Inflammatory macrophage treated with lipopolysaccharide for 1 hour (primary cell): ENCODE measurements around the gene ADK.

Experiments
- DNase-seq, 2 donors: peaks; one replicate each; pipeline ENCODE4 v3.0.0-alpha.2; 2020 to 2022

Gene ADK

DNA sequence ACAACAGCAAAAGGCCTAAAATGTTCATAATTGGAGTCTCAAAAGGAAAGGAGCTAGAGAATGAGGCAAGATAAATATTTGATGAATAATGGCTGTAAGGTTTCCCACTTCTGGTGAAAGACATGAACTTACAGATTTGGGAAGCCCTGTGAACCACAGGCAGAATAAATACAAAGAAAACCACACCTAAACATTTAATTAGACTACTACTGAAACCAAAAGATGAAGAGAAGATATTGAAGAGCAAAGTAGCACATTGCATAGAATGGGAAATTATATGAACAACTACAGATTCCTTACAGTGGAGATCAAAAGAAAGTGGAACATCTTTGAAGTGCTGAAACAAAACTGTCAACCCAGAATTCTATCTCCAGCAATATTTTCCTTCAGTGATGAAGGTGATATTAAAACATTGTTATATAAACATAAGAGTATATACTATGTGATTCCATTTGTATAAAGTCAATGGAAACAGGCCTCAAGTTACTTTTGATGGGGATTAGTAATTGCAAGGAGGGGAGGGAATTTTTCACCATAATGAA, 484.0 kb downstream of the ADK start:
- no peak for DNase-seq

DNA sequence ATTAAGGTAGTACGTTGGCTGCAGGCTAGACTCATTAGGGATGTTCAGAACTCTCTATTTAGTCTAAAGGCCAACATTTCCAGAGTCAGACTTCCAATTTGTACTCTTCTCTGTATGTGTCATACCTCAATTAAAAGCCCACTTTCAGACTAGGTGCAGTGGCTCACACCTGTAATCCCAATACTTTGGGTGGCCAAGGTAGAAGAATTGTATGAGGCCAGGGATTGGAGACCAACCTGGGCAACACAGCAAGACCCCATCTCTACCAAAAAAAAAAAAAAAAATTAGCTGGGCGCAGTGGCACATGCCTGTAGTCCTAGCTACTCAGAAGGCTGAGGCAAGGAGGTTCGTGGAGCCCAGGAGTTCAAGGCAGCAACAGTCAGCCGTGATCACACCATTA, 484.6 kb downstream of the ADK start:
- DNase-seq, result no peak

DNA sequence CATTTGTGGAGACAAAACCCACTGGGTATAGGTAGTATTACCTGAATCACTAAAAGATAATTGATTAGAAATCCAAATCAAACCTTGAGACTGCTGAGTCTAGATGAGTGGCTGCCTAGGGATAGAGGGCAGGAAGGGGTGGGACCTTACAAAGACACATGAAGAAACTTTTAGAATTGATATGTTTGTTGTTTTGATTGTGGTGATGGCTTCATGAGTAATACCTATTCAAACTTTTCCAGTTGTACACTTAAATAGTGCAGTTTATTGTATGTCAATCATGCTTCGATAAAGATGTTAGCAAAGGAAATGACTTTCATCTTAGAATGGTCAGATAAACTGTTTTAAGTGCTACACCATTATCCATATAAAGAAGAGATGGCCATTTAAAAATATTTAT, 486.7 kb downstream of the ADK start:
- DNase-seq, result no peak

DNA sequence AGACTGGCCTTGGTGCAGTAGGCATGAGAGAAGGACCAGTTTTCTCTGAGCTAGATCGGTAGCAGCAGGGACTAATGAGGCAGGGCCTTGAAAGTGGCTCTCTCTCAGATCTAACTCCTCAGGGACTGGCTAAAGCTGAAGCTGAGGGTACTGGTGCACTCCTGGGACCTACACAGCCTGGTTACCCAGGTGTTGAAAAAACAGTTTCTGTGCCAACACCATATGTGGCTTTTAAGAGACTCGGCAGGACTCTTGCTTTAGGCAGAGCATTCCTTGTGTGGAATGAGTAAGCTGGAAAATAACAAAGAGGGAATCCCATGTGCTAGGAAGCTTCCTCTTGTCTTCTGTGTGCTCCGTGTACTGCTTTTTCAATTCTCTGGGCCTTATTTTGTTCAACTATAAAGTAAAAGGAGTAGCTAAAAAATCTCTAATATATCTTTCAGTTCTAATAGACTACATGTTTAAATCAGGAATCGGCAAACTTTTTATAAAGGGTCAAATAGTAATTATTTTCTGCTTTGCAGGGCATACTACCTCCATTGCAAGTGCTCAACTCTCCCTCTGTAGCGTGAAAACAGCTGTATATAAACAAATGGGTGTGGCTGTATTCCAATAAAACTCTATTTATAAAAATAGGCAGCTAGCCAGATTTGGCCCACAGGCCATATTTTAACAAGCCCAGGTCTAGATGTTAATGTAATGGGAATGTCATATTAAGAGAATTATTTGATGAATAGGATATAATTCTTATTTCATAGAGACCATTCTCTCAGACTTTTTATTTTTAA, 489.3 kb downstream of the ADK start:
- DNase-seq, result no peak

DNA sequence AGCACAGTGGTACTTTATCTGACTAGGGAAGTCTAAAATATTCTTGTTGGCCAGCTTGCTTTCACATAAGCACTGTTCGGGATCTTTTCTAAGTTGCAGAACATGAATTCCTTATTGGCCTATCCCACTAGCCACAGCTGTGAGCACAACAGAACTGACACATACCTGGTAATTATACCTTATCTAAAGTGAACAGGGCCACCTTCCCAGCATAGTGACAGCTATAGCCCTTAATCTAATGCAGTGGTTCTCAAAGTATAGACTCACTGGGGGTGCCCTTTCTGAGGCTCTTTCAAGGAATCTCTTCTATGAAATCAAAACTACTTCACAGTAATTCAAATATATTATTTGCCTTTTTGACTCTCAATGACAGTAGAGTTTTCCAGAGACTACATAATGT, 490.6 kb downstream of the ADK start:
- no peak for DNase-seq

DNA sequence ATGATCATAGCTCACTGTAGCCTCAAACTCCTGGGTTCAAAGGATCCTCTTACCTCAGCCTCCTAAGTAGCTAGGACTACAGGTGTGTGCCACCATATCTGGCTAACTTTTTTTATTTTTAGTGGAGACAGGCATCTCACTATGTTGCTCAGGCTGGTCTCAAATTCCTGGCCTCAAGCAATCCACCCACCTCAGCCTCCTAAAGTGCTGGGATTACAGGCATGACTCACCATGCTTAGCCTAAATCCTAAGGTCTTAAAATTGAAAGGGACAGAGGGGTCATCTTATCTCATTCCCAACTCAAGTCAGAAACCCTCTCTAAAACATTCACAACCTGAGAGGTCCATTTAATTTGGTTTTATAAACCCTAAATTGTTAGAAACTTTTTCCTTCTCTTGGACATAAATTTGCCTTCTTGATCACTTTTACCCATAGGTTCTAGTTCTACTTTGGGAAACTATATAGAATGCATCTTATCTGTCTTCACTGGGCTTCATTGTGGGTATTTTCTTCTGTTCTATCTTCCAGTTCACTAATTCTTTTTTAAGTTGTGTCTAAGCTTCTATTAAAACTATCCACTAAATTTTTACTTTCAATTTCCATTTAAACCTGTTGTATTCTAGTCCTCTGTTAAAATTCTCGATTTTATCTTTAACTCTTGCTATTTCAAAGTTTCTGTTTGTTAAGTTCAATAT, 492.0 kb downstream of the ADK start:
- no peak for DNase-seq

DNA sequence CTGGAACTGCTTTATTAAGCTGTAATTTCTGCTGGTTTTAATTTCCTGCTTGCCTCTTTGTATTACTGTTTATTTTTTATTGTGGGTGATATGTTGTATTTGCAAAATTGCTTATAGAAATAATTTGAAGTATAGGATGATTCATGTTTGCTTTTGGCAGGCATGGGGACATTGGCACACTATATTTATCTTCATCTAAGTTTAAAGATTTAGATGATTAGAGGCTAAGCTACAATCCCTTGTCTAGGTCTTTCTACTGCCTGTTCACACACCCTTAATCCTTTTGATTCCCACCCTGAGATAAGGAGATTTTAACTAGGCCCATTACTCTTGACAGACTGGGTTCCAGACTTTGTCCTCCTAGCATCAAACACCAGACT, 492.6 kb downstream of the ADK start:
- no peak for DNase-seq

DNA sequence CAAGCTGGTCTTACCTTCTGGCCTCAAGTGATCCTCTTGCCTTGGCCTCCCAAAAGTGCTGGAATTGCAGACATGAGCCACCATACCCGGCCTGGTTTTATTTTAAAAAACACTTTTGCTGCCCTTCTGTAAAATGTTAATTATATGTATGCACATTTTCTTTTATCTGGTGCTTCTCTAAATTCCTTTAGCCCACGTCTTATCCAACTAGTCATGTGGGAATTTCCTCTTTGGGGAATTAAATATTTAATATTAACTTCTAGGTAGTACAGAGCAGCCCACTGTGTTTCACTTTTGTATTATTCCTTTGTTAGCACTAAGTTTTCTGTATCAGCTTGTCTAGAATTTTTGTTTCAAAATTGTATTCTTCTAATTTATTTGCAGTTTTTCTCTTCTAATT, 493.7 kb downstream of the ADK start:
- DNase-seq, result no peak

DNA sequence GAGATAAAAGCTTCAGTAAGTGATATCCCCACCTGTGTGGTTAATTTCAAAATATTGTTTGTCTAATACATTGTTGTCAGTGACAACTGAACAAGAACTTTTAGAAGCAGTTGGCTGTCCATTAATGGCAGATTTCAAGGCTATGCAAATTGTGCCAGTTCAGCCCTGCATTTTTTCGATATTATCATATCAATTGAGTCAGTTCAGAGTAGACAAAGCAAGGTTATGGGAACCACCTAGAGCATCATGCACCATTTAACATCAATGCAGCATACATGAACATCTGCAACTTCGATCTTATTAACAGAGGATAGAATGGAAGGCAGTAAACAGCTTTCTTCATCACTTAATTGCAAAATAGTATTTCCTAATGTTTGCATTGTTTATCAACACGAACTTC, 494.7 kb downstream of the ADK start:
- no peak for DNase-seq

DNA sequence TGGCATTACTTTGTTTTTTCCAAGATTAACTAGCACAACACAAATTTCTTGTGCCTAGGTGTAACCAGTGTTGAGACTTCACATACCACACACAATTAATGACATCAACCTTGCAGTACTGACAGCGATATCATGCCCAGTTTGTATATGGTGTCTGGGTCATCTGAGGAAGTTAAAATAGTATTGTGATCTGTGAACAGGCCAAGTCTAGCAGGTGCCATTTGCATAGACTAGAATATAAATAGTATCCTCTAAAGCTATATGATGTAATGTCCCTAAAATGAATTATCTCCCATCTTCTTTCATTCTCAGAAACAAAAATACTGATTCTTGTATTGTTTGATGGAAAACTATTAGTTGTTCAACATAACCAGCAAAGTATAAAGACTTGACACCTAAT, 499.6 kb downstream of the ADK start:
- DNase-seq, result no peak

DNA sequence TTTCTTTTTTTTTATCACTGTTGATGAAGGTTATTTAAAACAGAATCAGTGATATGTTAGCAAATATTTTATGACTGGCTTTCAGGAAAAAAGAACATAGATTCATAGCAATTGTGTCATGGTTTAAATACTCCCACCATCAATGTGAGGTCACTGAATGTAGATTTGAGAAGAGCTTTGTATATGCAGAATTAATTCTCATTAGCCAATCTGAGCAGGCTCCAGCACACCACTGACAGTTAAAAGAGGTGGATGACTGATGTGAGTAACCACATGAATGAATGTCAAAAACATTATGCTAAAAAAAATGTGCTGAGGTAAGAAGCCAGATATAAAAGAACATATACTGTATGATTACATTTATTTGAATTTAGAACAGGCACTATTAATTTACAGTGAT, 500.5 kb downstream of the ADK start:
- peak in 1 of 2 donors; percentile 3 for DNase-seq

DNA sequence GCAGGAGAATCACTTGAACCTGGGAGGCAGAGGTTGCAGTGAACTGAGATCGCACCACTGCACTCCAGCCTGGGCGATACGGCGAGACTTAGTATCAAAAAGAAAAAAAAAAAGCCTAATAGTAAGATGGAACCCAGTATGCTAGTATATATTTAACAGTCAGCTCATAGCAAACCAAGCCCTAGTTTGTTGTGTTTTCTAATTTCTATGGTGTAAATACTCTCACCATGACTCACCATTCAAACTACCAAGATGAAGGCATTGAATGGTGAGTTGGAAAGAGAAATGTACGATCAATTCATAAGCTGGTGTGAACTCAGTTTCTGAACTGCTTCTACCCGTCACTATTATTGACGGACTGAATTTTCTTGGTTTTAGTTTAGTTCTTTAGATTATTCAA, 501.6 kb downstream of the ADK start:
- DNase-seq, result no peak

DNA sequence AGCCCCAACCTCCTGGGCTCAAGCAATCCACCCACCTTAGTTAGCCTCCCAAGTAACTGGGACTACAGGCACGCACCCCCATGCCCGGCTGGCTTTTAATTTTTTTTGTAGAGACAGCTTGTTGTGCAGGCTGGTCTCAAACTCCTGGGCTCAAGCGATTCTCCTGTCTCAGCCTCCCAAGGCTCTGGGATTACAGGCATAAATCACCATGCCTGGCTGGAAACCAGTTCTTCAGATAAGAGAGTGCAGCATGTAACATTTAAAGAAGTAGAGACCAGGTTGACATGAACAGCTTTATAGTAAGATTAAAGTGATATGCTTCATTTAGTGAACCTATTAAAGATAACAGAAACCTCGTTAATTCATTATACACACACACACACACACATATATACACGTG, 507.5 kb downstream of the ADK start:
- DNase-seq, result no peak

DNA sequence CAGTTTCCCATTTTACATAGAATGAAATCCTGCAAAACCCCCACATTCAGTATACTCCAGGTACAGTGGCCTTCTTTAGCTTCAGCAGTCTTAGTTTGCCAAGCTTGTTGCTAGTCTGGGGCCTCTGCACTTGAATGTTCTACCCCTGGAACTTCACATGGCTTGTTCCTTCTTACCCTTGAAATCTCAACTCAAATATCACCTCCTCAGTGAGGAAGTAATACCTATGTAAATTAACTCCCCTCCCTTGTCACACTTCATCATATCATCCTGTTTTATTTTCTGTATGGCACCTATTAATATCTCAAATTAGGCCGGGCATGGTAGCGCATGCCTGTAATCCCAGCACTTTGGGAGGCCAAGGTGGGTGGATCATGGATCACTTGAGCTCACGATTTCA, 511.6 kb downstream of the ADK start:
- DNase-seq, result no peak

DNA sequence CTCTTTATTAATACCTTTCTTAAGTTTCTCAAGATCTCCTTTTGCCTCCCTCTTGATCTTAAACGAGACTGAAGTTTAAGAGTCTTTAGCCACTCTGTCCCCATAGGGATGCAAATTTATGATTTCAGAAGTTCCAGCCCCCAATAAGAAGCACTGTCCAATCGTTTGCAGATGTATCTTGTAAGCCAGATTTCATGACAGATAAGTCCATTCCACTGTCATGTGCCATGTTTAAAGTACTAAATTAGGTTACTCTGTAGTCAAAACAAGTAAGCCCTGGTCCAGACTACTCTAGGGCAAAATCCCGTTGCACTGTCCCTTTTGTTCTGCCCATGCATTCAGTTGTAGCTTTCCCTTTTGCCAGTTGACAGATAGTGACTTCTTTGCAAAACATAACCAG, 518.2 kb downstream of the ADK start:
- DNase-seq, result no peak

DNA sequence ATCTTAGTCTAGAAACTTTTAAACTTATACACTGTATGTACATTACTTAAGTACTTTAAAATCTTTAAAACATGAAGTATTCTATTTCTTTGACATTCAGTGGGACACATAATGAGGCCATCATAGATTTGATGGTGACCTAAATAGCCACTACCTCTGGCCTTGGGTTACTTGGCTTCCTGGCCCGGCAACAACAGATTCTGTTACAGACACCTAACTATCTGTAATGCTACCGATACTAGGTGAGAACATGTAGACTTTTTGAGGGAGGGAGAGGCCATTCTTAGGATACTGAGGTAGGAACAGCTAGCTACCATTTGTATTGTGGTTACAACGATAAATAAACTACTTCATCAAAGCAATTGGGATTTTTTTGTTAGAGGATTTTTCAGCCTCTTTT, 520.7 kb downstream of the ADK start:
- no peak for DNase-seq

DNA sequence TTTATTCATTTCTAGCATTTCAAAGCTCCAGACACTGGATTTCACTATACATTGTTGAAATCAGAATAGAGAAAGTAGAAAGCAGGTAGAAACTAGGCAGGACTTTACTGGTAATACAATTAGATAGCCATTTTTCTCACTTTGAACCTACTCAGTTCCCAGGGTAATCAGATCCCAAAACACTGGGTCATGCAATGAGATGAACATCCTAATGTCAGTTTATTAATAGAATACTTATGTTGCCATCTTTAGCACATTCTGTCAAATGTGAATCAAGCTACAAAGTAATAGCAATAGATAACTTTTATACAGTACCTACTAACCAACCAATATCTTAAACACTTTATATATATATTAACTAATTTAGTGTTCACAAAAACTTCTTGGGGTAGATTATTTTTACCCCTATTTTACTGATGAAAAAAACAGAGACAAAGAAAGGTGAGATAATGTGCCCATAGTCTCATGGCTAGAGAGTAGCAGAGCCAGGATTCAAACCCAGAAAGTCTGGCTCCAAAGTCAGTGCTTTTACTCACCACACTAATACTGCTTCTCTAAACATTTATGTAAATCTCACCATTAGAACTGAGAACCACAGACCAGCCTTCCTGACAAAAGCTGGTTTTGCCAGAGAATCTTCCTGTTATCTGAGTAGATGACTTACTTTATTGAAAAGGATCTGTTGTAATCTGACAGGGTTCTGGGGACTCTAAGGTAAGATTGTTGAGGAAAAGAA, 521.6 kb downstream of the ADK start:
- no peak for DNase-seq

DNA sequence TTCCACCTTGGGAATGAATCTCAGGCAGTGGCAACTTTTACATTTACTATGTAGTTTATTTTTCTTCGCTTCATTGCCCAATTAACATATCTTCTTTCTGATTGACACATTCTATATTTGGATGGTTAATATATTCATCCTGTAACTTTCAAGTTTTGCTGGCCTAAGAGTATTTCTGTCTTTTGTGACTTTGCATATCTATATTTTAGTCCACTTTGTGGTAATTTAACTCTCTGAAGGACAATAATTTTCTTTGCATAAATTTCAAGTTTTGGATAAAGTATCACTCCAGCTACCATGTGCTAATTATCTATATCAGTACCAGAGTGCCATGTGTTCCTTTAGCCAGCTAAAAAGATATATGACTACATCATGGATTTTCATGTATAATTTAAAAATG, 523.9 kb downstream of the ADK start:
- no peak for DNase-seq

DNA sequence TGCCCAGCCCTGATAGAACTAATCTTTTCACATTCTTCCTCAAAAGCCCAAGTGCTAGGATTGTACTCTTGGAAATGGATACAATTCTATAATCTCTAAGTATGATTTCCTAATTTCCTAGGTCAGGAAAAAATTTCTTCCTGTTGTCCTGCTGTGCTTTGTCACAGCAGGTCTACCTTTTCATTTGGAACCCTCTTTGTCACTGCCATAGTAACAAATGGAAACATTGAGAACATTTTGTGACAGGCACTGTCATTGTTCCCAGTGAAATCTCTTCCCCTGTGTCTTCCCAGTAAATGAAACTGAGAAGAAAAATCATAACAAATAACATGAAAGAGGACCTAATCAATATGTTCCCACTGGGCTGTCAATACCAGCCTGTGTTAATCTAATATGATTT, 524.5 kb downstream of the ADK start:
- no peak for DNase-seq

DNA sequence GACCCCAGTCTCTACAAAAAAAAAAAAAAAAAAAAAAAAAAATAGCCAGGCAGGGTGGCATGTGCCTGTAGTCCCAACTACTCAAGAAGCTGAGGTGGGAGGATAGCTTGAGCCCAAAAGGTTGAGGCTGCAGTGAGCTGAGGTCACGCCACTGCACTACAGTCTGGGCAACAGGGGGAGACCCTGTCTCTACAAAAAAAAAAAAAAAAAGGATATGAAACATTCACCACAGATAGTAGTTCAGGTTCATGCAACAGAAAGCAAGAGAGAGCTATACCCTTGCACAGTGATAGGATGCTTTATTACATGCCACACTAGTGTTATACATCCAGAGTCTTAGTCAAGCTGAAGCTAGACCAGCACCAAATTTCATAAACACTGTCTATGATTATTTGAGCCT, 526.9 kb downstream of the ADK start:
- DNase-seq, result no peak

DNA sequence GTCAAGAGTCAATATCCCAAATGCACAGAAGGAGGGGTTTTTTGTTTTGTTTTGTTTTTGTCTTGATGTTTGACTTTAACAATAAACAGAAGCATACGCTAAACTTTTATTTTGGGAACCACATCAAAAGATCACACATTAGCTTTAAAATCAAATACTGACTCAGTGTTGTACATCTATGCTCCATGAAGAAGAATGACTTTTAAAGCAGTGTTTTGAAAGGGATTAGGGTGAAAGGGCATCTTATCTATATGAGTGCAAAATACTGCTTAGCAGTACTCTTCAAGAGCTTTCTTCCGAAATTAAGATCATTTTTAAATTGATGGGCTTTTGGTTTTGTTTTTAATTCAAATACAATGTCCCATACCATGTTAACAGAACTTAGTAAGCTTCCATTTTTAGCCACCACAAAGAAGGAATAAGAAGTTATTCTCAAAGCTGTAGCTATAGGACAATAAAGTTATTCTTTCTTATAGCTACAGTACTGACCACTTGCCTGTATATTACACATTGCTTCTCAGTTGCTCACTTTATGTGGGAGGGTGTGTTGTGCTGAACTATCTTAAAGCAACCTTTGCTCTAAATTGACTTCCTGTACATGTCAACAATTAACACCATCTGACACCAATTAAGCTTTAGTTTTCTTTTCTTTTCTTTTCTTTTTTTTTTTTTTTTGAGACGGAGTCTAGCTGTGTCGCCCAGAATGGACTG, 531.1 kb downstream of the ADK start:
- peak in 1 of 2 donors; percentile 7 for DNase-seq

DNA sequence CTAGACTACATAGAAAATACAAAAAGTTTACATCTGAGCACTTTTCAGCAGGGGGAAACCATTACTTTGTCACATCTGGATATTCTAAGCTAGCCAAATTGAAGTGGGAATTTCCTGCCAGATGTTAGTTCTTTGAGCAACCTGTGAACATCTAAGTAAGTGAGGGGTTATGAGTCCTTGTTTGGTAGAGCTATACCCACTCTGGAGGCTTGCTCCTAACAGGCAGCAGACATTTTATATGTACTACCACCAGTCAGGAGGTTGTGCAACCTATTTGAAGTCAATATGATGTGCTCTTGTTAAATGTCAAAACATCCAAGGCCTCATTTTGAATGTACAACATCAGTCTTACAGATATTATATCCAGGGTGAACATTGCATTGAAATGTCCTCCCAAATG, 532.0 kb downstream of the ADK start:
- DNase-seq, result no peak
